ENCODE data around the gene LMBR1L.

LMBR1L gene

DNA sequence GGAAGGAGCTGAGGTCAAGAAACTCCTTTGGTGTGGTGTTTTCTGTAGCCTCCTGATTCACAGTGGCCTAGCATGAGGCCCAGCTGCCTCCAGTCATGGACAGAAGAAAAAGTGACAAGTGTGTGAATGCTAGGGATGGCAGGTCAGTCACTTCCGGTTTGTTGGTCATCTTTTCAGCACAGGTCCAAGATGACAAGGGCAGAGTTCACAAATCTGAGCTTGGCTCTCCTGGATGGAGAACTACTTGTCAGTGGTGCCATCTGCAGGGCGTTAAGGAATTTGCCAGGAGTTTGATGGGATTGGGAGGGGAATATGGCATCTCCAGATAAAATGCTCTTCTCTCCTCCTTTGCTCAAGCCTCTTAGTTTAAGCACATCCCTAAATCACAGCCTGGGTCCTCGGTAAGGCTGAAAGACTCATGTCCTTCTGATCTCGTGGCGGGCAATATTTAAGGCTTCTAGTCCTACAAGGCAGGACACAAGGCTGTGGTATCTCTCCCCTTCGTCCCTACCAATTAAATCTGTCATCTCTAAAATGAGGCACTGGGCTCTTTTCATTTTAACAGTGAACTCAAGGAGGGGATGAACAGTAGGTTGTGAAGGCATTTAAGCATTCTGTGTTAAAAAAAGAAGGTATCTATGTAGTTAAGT, 10.5 kb upstream of the LMBR1L start:
- Histone ChIP-seq H3K36me3 (no peaks in the 10 kb centered on the region), H3K27me3 (no peaks in the 10 kb centered on the region), H3K4me1 (no peaks in the 10 kb centered on the region), H3K9me3 (no peaks in the 10 kb centered on the region), H4K20me1 (no peaks in the 10 kb centered on the region), H3K9ac (no peak overlapping the region), H3K4me2 (no peak overlapping the region), H3K4me3 (no peak overlapping the region), H3K27ac (no peak overlapping the region)
- no peak for TF ChIP-seq Cebpa-rat (IDR thresholded peaks at IDR 0.05)

DNA sequence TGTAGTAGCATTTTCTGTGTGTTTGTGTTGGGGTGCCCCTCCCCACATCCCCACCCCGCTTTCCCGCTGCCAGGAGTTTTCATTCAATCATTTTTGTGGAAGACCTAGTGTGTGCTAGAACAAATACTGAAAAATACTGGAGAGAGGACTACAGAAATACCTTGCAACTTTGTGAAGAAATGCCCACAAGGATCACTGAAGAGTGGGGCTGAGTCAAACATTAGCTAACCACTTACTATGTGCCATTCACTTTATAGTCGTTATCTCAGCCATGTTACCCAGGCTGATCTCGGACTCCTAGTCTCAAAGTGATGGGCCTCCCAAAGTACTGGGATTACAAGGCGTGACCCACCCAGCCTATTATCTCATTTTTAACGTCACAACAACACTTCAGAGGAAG, 559 bp upstream of the LMBR1L start:
- H3K4me1 ChIP-seq, result peaks cover 47% of the 10 kb centered on the region
- H3K27ac ChIP-seq, result peak overlapping the region; percentile 93; the same call in 1 of the 2 replicates
- H3K36me3 ChIP-seq, result peaks cover 17% of the 10 kb centered on the region; the same call in 1 of the 2 replicates
- peak overlapping the region; percentile 100 for H3K4me3 ChIP-seq
- H3K9me3 ChIP-seq, result peaks cover 10% of the 10 kb centered on the region
- peak overlapping the region; percentile 96 for H3K4me2 ChIP-seq
- H3K9ac ChIP-seq, result peak overlapping the region; percentile 98
- H4K20me1 ChIP-seq, result peaks cover 37% of the 10 kb centered on the region
- no peaks in the 10 kb centered on the region for H3K27me3 ChIP-seq
- TF ChIP-seq Cebpa-rat (IDR thresholded peaks at IDR 0.05), result no peak

DNA sequence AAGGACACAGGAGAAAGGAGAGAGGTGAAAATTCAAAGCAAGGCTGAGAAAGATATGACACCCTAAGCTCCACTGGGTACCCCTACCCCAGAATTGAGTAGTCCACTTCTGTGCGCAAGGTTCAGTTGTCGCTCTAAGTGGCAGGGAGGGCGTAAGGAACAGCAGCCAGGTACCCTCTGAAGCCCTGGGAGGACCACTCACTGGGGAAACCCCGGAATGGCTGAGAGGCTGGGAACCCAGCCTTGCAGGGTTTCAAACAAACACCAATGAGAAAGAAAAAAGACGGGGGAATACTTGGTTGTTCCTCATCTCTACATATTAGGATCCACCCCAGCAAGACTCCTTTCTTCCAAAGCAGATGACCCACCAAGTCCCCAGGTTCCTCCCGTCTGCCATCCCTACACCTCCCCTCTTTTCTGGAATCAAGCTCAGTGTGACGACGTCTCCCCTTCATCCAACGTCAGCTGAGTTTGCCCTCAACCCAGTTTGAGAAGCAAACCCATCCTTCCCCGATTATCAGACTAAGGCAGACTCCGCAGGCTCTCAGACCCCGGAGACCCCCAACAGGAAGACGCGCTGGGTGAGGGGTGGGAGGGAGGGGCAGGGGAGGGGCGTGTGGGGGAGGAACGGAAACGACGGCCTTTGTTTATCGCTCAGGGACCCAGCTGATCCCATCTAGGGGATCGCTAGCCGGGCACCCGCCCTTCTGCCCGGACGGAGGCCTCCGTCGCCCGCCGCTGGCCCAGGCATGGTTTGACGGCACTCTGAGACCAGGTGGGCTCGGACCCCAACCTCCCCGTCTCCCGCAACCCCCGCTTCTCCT, 795 bp downstream of the LMBR1L start:
- peak overlapping the region; percentile 96 for H3K4me2 ChIP-seq
- peak overlapping the region; percentile 93 for H3K27ac ChIP-seq
- no peak for TF ChIP-seq Cebpa-rat (IDR thresholded peaks at IDR 0.05)
- peaks cover 20% of the 10 kb centered on the region for H3K36me3 ChIP-seq
- H4K20me1 ChIP-seq, result peaks cover 51% of the 10 kb centered on the region
- H3K27me3 ChIP-seq, result no peaks in the 10 kb centered on the region
- H3K4me1 ChIP-seq, result peaks cover 60% of the 10 kb centered on the region
- peak overlapping the region; percentile 100 for H3K4me3 ChIP-seq
- peaks cover 10% of the 10 kb centered on the region for H3K9me3 ChIP-seq
- peak overlapping the region; percentile 98 for H3K9ac ChIP-seq

DNA sequence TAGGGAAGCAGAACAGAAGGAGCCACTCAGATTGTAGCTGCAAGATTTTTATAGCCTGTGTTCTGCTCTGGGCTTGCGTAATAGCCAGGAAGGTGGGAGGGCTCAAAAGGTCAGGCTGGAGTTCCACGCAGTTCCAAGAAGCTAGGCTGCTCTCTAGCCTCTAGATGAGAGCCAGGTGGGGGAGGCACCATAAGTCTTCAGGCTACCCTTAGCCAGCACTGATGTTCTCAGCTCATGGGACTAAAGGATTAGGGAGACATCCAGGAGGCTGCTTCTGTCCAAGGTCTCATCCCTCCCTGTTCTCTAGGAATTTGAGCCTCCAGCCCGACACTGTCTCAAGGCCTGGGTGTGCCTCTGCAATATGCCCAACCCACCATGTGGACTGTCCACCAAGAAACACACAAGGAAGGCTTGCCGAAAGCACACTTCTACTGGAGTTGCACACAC, 1.7 kb downstream of the LMBR1L start:
- H3K4me2 ChIP-seq, result peak overlapping the region; percentile 96
- peaks cover 59% of the 10 kb centered on the region for H4K20me1 ChIP-seq
- H3K4me3 ChIP-seq, result peak overlapping the region; percentile 100
- peaks cover 69% of the 10 kb centered on the region for H3K4me1 ChIP-seq
- peak overlapping the region; percentile 57; the same call in 1 of the 2 replicates for H3K27ac ChIP-seq
- peaks cover 29% of the 10 kb centered on the region for H3K36me3 ChIP-seq
- peak; percentile 84; the same call in 1 of the 2 replicates for TF ChIP-seq Cebpa-rat (IDR thresholded peaks at IDR 0.05)
- peak overlapping the region; percentile 98 for H3K9ac ChIP-seq
- H3K9me3 ChIP-seq, result peaks cover 10% of the 10 kb centered on the region
- H3K27me3 ChIP-seq, result no peaks in the 10 kb centered on the region

DNA sequence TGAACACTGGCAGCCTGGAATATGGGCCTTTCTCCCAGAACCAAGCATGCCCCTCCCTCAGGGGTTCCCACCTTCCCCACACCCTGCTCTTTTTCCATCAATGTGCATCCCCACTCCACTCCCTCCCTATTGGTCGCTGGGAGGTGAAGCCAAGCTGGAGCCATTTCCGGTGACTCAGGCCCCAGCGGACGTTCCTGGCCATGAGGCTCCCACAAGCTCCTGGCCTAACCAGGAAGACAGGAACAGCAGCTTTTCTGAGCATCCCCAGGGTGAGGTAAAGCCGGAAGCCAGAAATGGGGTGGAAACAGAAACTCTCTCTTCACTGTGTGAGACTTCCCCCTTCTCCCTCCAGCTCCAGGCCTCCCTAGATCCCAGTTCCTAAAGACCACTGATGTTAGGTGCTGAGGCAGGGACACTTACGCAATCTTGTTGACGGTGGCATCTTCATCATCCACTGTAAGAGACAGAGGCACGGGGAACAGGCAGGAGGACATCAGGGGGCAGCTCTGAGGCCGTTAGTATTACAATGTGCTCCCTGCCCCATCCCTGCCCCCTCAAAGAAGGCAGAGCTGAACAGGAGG, 5.1 kb downstream of the LMBR1L start:
- Histone ChIP-seq H4K20me1 (peaks cover 93% of the 10 kb centered on the region), H3K4me3 (peak overlapping the region; percentile 36), H3K9me3 (no peaks in the 10 kb centered on the region), H3K36me3 (peaks cover 63% of the 10 kb centered on the region), H3K4me1 (peaks cover 85% of the 10 kb centered on the region), H3K27me3 (no peaks in the 10 kb centered on the region), H3K27ac (peak overlapping the region; percentile 77), H3K4me2 (peak overlapping the region; percentile 96), H3K9ac (peak overlapping the region; percentile 49)
- TF ChIP-seq Cebpa-rat (IDR thresholded peaks at IDR 0.05), result peak; percentile 71

DNA sequence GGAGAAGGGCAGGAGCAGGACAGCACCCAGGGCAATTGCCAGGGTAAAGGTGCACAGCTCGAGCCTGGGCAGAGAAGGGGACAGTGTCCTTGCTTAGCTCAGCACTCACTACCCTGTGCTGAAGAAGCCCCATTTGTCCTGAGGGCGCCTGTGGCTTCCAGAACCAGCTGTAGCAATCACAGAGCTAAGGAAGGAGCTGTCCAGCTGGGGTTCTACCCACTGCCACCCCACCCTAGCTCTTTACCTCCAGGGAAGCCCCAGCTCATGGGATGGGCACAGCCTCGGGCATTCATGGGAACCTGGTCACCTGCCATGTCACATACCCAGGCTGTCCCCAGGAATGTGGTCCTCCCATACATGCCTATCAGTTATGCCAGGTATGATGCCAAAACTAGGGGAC, 5.8 kb downstream of the LMBR1L start:
- no peaks in the 10 kb centered on the region for H3K27me3 ChIP-seq
- H3K4me2 ChIP-seq, result peak overlapping the region; percentile 96
- peaks cover 71% of the 10 kb centered on the region for H3K36me3 ChIP-seq
- peaks cover 100% of the 10 kb centered on the region for H4K20me1 ChIP-seq
- H3K4me1 ChIP-seq, result peaks cover 85% of the 10 kb centered on the region
- peak overlapping the region; percentile 35; the same call in 1 of the 2 replicates for H3K9ac ChIP-seq
- H3K27ac ChIP-seq, result peak overlapping the region; percentile 77
- no peak for TF ChIP-seq Cebpa-rat (IDR thresholded peaks at IDR 0.05)
- no peaks in the 10 kb centered on the region for H3K9me3 ChIP-seq
- H3K4me3 ChIP-seq, result peak overlapping the region; percentile 36; the same call in 1 of the 2 replicates

DNA sequence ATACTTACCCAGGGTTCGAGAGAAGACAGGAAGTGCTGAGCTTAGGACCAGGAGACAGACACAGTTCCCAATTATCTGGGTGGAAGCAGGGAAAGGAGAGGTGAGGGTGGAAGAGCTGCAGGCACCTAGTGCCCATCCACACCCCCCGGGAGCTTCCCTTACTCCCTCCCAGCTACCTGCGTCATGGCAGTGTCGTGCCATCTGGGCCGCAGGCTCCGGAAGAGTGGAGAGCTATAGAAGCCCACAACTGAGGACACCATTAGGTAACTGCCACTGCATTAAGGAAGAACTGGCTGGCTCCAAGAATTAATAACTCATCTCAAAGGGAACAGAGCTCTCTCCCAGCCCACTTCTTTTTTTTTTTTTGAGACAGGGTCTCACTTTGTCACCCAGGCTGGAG, 10.3 kb downstream of the LMBR1L start:
- H3K27me3 ChIP-seq, result peaks cover 20% of the 10 kb centered on the region
- H3K4me1 ChIP-seq, result peaks cover 41% of the 10 kb centered on the region
- H3K36me3 ChIP-seq, result peaks cover 98% of the 10 kb centered on the region
- H3K9me3 ChIP-seq, result no peaks in the 10 kb centered on the region
- H3K4me2 ChIP-seq, result no peak overlapping the region
- H3K9ac ChIP-seq, result no peak overlapping the region
- no peak for TF ChIP-seq Cebpa-rat (IDR thresholded peaks at IDR 0.05)
- peaks cover 91% of the 10 kb centered on the region for H4K20me1 ChIP-seq
- H3K27ac ChIP-seq, result no peak overlapping the region
- H3K4me3 ChIP-seq, result no peak overlapping the region

DNA sequence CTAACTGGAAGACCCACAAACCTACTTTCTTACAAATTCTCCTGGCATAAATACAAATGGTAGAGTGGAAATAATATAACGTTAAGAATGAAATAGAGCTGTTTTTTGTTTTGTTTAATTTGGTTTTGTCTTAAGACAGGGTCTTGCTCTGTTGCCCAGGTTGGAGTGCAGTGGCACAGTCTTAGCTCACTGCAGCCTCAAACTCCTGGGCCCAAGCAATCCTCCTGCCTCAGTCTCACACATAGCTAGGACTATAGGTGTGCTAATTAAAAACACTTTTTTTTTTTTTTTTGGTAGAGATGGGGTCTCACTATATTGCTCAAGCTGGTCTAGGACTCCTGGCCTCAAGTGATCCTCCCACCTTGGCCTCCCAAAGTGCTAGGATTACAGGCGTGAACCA, 11.9 kb downstream of the LMBR1L start:
- Histone ChIP-seq H3K36me3 (peaks cover 87% of the 10 kb centered on the region), H3K4me1 (peaks cover 36% of the 10 kb centered on the region), H4K20me1 (peaks cover 91% of the 10 kb centered on the region), H3K9ac (no peak overlapping the region), H3K27me3 (peaks cover 37% of the 10 kb centered on the region), H3K4me2 (no peak overlapping the region), H3K4me3 (no peak overlapping the region), H3K27ac (no peak overlapping the region), H3K9me3 (no peaks in the 10 kb centered on the region)
- TF ChIP-seq Cebpa-rat (IDR thresholded peaks at IDR 0.05), result no peak

DNA sequence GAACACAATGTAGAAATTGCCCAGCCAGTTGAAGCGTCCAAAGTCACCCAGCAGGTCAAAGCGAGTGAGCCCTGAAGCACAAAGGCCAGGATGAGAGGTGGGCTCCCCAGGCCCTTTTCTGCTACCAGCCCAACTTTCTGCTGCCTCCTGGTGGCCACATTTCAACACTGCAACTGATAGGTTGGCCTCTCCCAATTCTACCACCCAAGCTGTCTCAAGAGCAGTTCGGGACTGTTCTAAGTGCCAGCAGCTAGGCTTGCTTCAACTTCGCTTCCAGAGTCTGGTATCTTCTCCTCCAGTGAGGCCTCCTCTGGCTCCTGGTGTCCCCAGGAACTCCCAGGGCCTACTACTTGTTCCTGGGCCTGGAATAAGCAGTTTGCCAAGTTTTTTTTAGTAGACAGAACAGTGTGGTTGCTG, 12.6 kb downstream of the LMBR1L start:
- Histone ChIP-seq H3K9ac (no peak overlapping the region; the same call in 1 of the 2 replicates), H3K4me1 (peaks cover 33% of the 10 kb centered on the region), H3K36me3 (peaks cover 80% of the 10 kb centered on the region), H3K27ac (no peak overlapping the region), H3K4me2 (no peak overlapping the region), H3K4me3 (no peak overlapping the region), H4K20me1 (peaks cover 91% of the 10 kb centered on the region), H3K9me3 (no peaks in the 10 kb centered on the region), H3K27me3 (peaks cover 44% of the 10 kb centered on the region)
- no peak for TF ChIP-seq Cebpa-rat (IDR thresholded peaks at IDR 0.05)

All from BLaER1 (cell line).